ENCODE results near the gene AMACR. TPM values are rescaled to one million over a fixed set of nuclear protein-coding genes. Genes with fewer than 3 reads are reported as not detected.

AMACR gene
- total and polyA plus RNA-seq, 2 of the 13 experiments (the other 11 are each of a cell fraction or from before 2014, with no cell fraction given) = 8.9 to 19.7 TPM

- Histone ChIP-seq H3K4me1 (ENCODE audit: insufficient read depth, low read length) (peaks cover 71% of the 10 kb centered on the region), H2AFZ (ENCODE audit: low read length) (no peak overlapping the region), H3K9ac (ENCODE audit: insufficient read depth, low read depth, low read length) (no peak overlapping the region), H3K27me3 (ENCODE audit: control insufficient read depth in 1 of 2, insufficient read depth in 2 of 2, low read length in 2 of 2) (no peaks in the 10 kb centered on the region), H3K4me2 (ENCODE audit: low read depth, low read length) (peak overlapping the region; percentile 33), H3K79me2 (ENCODE audit: insufficient read depth, low read length) (no peaks in the 10 kb centered on the region), H3K4me3 (replicated peaks in 1 of 3; ENCODE audit: insufficient read depth in 1 of 3, low read depth in 2 of 3, low read length in 3 of 3) (no peak overlapping the region), H3K36me3 (replicated peaks in 1 of 2; ENCODE audit: control insufficient read depth in 1 of 2, insufficient read depth in 2 of 2, low read length in 2 of 2) (peaks cover 0 to 3% of the 10 kb centered on the region in 2 experiments; a peak in 2 of 5 replicates), H3K27ac (ENCODE audit: extremely low read length, insufficient read depth, low read length) (peak overlapping the region; percentile 74), H3K9me3 (ENCODE audit: low read length) (no peaks in the 10 kb centered on the region), H4K20me1 (ENCODE audit: insufficient read depth, low read length) (no peaks in the 10 kb centered on the region)
- DNase-seq (ENCODE audit: low spot score) = peak; percentile 66
- intact Hi-C loops (cut with micrococcal nuclease; ENCODE audit: unreplicated experiment) (loop anchor here (2.0 kb wide), 1 partner anchor 25 kb away; no protein-coding TSS in a partner anchor), in situ Hi-C loops (cut with HindIII; ENCODE audit: extremely low pct_ligation_motif_present, low pct_unique_long_range_greater_than_20kb) (no loop called here)
- CTCF ChIA-PET (ENCODE audit: low intra/inter-chr PET ratio, low total read pairs) = no interaction called here
- ATAC-seq = peak; percentile 69
- POLR2A ChIA-PET = interaction anchor here (1.4 to 3.2 kb wide), 5 partner anchors 10 to 35 kb away, joined by 4 to 49 read pairs (median 7); partner anchors contain the start of gene AMACR
- WGBS (ENCODE audit: low lambda C conversion rate) = 14% methylated on average over 2 of the region's 2 CpGs
- FAIRE-seq = peak; percentile 51
- no TSS peak for BruUV-seq (replicated peaks)
- TF ChIP-seq NR2F6 (IDR thresholded peaks at IDR 0.05) = peak; percentile 99
- TF ChIP-seq NR2F6 (CRISPR knock-in tag; IDR thresholded peaks at IDR 0.05) = peak; percentile 98
- peak; percentile 90 for TF ChIP-seq RARA (CRISPR knock-in tag; IDR thresholded peaks at IDR 0.05)
- TF ChIP-seq KDM6A (CRISPR knock-in tag; IDR thresholded peaks at IDR 0.05; ENCODE audit: low read depth) = peak; percentile 43; the same call in 1 of the 2 replicates
- TF ChIP-seq ZNF503 (CRISPR knock-in tag; IDR thresholded peaks at IDR 0.05) = no peak
- no peak for TF ChIP-seq TOPORS (CRISPR knock-in tag; IDR thresholded peaks at IDR 0.05)
- TF ChIP-seq HDAC6 (IDR thresholded peaks at IDR 0.05; ENCODE audit: low read depth, low read length) = no peak
- no peak for TF ChIP-seq MED8 (CRISPR knock-in tag; IDR thresholded peaks at IDR 0.05; ENCODE audit: insufficient replicate concordance)
- TF ChIP-seq ZNF557 (CRISPR knock-in tag; IDR thresholded peaks at IDR 0.05) = no peak
- no peak for TF ChIP-seq GMEB1 (CRISPR knock-in tag; IDR thresholded peaks at IDR 0.05; ENCODE audit: borderline replicate concordance)
- TF ChIP-seq PCBP1 (IDR thresholded peaks at IDR 0.05; ENCODE audit: borderline replicate concordance, low read depth, low read length) = no peak
- TF ChIP-seq FOXO1 (CRISPR knock-in tag; IDR thresholded peaks at IDR 0.05) = peak; percentile 68; the same call in 1 of the 2 replicates
- TF ChIP-seq ONECUT2 (CRISPR knock-in tag; IDR thresholded peaks at IDR 0.05) = peak; percentile 69
- peak; percentile 86; the same call in 1 of the 2 replicates for TF ChIP-seq ZNF281 (CRISPR knock-in tag; IDR thresholded peaks at IDR 0.05; ENCODE audit: borderline replicate concordance)
- no peak for TF ChIP-seq ATF6 (CRISPR knock-in tag; conservative IDR thresholded peaks at IDR 0.05)
These were observed 27.9 kb upstream of the AMACR start for GRCh38 chr5:34035756-34036155.
